Upper lobe of right lung (tissue), 1 donor: ENCODE measurements around the gene PEPD. TPM values are rescaled to one million over a fixed set of nuclear protein-coding genes. Genes with fewer than 3 reads are reported as not detected.

ENCODE experiments used
- ATAC-seq: fragments of 200-7000 bp; cut with Tn5 transposase; one replicate; pipeline ENCODE4 v1.9.1; 2020; ENCODE audit warnings: mild to moderate bottlenecking, moderate library complexity
- DNase-seq: peaks from one replicate; pipeline ENCODE4 v3.0.0-alpha.2; 2020
- H3K27ac ChIP-seq: fragments of 200-600 bp; one replicate; pipeline ENCODE4 v1.8.0; 2022
- H3K27me3 ChIP-seq: fragments of 200-600 bp; one replicate; pipeline ENCODE4 v1.8.0; 2022; ENCODE audit warnings: mild to moderate bottlenecking
- H3K36me3 ChIP-seq: fragments of 200-600 bp; one replicate; pipeline ENCODE4 v1.8.0; 2022
- H3K4me1 ChIP-seq: fragments of 200-600 bp; one replicate; pipeline ENCODE4 v1.8.0; 2022
- H3K4me3 ChIP-seq: fragments of 200-600 bp; one replicate; pipeline ENCODE4 v1.8.0; 2022; ENCODE audit warnings: mild to moderate bottlenecking
- H3K9me3 ChIP-seq: fragments of 200-600 bp; one replicate; pipeline ENCODE4 v1.8.0; 2022
- intact Hi-C: fragments of 100-400 bp; cut with DNase I; formaldehyde crosslinking; loops from one replicate; pipeline ENCODE4 v1.11.0; 2022
- total RNA-seq: library from RNA; stranded (reverse); fragmentation: NEBNext Ultra II Directional; extraction: Animal tissue kit (Norgen Biotek cat#: 25700); gene quantifications from one replicate; pipeline ENCODE4 v1.2.1, GENCODE V29; 2021
- TF ChIP-seq, protein P1 (sequence below): fragments of 200-600 bp; IDR thresholded peaks from one replicate; pipeline ENCODE4 v1.8.0; 2022; ENCODE audit warnings: antibody characterized with exemption
- donor health status: DM: no; HTN: yes; CAD: no; lungs with severe emphysema.

PEPD gene
- total RNA-seq, 1 donor from 2014 or later: 78.4 TPM

DNA sequence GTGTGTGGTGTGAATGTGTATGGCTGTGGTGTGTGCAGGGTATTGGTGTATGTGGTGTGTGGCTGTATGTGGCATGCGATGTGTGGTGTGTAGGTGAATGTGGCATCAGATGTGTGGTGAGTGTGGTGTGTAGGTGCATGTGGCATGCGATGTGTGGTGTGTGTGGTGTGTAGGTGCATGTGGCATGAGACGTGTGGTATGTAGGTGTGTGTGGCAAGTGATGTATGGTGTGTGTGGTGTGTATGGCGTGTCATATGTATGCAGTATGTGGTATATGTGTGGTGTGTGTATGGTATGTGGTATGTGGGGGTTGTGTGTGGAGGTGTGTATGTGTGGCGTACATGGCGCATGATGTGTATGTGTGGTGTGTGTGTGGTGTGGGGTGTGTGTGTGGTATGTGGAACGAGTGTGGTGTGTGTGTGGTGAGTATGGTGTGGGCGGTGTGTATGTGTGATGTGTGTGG, 63.4 kb downstream of the PEPD start:
- TF ChIP-seq, protein P1, sequence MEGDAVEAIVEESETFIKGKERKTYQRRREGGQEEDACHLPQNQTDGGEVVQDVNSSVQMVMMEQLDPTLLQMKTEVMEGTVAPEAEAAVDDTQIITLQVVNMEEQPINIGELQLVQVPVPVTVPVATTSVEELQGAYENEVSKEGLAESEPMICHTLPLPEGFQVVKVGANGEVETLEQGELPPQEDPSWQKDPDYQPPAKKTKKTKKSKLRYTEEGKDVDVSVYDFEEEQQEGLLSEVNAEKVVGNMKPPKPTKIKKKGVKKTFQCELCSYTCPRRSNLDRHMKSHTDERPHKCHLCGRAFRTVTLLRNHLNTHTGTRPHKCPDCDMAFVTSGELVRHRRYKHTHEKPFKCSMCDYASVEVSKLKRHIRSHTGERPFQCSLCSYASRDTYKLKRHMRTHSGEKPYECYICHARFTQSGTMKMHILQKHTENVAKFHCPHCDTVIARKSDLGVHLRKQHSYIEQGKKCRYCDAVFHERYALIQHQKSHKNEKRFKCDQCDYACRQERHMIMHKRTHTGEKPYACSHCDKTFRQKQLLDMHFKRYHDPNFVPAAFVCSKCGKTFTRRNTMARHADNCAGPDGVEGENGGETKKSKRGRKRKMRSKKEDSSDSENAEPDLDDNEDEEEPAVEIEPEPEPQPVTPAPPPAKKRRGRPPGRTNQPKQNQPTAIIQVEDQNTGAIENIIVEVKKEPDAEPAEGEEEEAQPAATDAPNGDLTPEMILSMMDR: no peak
- ATAC-seq (peak; percentile 4), DNase-seq (peak; percentile 29)
- Histone ChIP-seq H3K36me3 (peaks cover 19% of the 10 kb centered on the region), H3K4me1 (no peaks in the 10 kb centered on the region), H3K27me3 (no peaks in the 10 kb centered on the region), H3K27ac (no peak overlapping the region), H3K4me3 (no peak overlapping the region), H3K9me3 (no peaks in the 10 kb centered on the region)
- intact Hi-C loops: no loop called here

DNA sequence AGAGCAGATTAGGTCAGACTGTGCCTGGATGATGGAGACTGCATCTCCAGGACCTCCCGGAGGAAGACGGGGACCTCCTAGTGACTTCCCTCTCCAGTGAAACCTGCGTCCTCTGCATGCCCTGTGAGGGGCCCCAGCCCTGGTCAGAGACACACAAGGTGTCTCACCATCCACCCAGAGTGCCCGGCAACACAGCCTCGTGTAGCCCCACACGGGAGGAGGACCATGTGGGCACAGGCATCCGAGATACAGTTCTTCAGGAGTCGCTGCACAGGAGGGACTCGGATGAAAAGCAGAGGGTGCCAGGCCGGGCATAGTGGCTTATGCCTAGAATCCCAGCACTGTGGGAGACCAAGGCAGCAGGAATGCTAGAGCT, 64.8 kb downstream of the PEPD start:
- H3K27me3 ChIP-seq: no peaks in the 10 kb centered on the region
- no peak for ATAC-seq
- no peaks in the 10 kb centered on the region for H3K9me3 ChIP-seq
- no peaks in the 10 kb centered on the region for H3K4me1 ChIP-seq
- no peak overlapping the region for H3K4me3 ChIP-seq
- H3K36me3 ChIP-seq: peaks cover 6% of the 10 kb centered on the region
- peak; percentile 36 for DNase-seq
- H3K27ac ChIP-seq: no peak overlapping the region
- intact Hi-C loops: no loop called here
- TF ChIP-seq, protein P1: no peak

DNA sequence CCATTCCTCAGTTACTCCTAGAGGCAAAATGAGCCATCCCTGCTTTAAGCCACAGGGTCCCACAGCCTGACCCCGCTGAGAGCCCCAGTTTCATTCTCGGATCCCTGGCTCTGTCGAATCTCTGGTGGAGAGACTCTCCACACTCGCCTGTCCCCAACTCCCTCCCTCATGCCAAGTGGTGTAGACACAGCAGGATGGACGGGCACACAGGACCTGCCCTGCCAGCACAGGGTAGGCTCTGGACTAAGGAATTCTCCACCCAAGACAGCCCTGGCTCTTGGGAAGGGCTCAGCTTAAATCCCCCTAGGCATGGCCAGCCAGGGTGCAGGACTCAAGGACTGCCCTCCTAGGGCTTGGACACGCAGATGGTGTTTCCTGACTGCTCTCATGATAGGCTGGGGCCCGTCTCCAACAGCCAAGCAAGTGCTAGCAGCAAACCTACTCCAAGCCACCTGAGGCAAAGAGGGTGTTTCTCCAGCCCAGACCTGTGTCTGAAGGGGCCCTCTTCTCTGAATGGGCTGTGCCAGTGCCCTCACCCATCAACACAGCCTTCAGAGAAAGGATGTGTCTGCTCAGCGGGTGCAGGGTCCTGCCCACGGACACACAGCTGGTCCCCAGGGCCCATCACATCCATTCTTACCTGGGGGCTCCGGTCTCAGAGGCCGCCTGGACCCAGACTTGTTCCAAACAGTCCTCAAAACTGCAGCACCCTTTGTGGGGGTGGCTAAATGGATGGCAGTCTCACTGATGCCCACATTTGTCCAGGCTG, 65.3 kb downstream of the PEPD start:
- peak; percentile 51 for DNase-seq
- no peak for ATAC-seq
- intact Hi-C loops: no loop called here
- H3K27me3 ChIP-seq: no peaks in the 10 kb centered on the region
- H3K4me3 ChIP-seq: no peak overlapping the region
- TF ChIP-seq, protein P1: no peak
- no peak overlapping the region for H3K27ac ChIP-seq
- H3K36me3 ChIP-seq: peaks cover 6% of the 10 kb centered on the region
- no peaks in the 10 kb centered on the region for H3K9me3 ChIP-seq
- H3K4me1 ChIP-seq: no peaks in the 10 kb centered on the region

DNA sequence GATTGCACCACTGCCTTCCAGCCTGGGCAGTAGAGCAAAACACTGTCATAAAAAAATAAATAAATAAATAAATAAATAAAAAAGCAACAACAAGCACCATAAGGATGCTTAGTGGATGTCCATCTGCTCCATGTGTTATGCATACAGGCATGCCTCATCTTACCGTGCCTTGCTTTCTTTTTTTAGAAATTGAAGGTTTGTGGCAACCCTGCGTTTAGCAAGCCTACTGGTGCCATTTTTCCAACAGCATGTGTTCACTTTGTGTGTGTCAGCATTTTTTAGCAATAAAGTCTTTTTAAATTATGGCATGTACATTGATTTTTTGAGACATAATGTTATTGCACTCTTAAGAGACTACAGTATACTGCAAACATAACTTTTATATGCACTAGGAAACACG, 68.3 kb downstream of the PEPD start:
- ATAC-seq (no peak), DNase-seq (no peak)
- Histone ChIP-seq H3K9me3 (no peaks in the 10 kb centered on the region), H3K27me3 (no peaks in the 10 kb centered on the region), H3K27ac (no peak overlapping the region), H3K4me1 (no peaks in the 10 kb centered on the region), H3K36me3 (no peaks in the 10 kb centered on the region), H3K4me3 (no peak overlapping the region)
- intact Hi-C loops: no loop called here
- TF ChIP-seq, protein P1: no peak

DNA sequence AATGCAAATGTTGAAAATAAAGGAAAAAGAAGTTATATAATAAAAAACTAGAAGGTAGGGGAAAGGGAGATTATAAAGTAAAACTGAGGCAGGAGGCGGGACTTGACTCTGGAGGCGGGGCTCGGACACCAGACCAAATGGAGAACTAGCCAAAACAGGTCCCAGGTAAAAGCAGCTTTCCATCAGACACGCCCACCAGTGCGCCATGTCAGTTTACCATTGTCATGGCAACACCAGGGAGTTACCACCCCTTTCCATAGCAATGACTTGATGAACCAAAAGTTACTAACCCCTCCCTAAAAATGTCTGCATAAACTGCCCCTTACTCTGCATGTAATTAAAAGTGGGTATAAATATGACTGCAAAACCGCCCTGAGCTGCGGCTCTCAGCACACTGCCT, 70.9 kb downstream of the PEPD start:
- Histone ChIP-seq H3K36me3 (no peaks in the 10 kb centered on the region), H3K27ac (no peak overlapping the region), H3K27me3 (no peaks in the 10 kb centered on the region), H3K9me3 (no peaks in the 10 kb centered on the region), H3K4me1 (no peaks in the 10 kb centered on the region), H3K4me3 (no peak overlapping the region)
- no peak for ATAC-seq
- TF ChIP-seq, protein P1: no peak
- intact Hi-C loops: no loop called here
- no peak for DNase-seq
